ENCODE data around the gene NFKBIB.
"Not testable (repeated sequence)": the region's sequence is repeated elsewhere in the genome, so short reads cannot be mapped to it uniquely, and the experiment has no call there.

Gene NFKBIB

DNA sequence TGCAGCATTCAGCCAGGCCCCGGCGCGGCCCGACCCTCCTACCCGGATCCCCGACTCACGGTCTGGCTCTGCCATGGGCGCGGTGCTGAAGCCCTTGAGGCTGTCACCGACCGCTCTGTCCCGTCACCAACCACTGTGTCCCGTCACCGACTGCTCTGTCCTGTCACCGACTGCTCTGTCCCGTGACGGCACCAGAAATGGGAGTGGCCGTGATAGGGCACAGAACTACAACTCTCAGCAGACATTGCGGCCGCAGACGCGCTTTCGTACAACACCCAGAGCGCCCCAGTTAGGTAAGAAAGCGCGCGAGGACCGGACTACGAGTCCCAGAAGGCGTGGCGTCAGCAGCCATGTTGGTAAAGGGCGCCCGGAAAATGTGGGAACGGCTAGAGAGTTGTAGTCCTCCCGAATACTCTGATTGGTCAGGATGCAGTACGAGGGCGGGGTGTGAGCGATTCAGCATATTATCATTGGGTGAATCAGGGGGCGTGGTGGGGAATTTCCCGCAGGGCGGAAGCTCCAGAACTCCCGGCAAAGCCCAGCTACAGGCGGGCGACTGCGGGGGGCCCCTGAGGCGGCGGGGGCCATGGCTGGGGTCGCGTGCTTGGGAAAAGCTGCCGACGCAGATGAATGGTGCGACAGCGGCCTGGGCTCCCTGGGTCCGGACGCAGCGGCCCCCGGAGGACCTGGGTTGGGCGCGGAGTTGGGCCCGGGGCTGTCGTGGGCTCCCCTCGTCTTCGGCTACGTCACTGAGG, at the start of gene NFKBIB, which contains the start of gene SIRT2:
Gene NFKBIB (plus strand): TSS at position 523 of the 755 bp plus-strand sequence. CDS start 64 bp downstream, at position 587.
Gene SIRT2 (minus strand): TSS at position 172 of the 755 bp plus-strand sequence. CDS start 97 bp downstream, at position 75.
- peak; percentile 100 for DNase-seq

GRCh38 chr19:38850436-38850975, 49.3 kb upstream of the NFKBIB start:
- DNase-seq, result no peak

DNA sequence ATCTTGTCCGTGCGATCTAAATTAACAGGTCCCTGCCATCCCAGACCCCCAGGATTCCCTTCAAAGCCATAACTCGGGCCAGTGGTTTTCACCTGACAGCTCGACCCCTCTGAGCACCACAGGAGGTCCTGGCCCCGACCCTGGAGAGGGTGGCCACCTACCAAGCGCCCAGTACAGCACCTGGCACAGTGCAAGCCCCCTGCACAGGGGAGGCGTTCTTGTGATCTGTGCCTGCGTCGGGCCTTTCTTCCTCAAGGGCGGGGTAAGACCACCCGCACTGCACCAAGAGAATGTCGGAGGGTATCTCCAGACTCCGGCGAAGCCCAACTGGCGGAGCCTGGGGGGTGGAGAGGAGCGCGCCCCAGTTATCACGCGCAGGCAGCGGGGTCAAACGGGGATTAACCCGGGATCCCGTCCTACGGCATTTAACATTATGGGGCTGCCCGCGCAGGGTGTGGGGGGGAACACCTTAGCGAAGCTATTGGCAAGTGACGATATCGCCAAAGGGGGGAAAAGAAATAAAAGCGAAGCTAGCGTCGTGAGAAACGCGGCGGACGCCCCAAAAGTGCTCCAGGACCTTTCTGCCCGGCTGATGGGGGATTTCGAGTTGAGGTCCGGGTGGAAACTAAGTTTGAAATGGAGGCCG, 48.7 kb upstream of the NFKBIB start:
- no peak for DNase-seq

- peak; percentile 90 to 94 for DNase-seq
Measured at GRCh38 chr19:38851622-38852230, 48.0 kb upstream of the NFKBIB start.

DNA sequence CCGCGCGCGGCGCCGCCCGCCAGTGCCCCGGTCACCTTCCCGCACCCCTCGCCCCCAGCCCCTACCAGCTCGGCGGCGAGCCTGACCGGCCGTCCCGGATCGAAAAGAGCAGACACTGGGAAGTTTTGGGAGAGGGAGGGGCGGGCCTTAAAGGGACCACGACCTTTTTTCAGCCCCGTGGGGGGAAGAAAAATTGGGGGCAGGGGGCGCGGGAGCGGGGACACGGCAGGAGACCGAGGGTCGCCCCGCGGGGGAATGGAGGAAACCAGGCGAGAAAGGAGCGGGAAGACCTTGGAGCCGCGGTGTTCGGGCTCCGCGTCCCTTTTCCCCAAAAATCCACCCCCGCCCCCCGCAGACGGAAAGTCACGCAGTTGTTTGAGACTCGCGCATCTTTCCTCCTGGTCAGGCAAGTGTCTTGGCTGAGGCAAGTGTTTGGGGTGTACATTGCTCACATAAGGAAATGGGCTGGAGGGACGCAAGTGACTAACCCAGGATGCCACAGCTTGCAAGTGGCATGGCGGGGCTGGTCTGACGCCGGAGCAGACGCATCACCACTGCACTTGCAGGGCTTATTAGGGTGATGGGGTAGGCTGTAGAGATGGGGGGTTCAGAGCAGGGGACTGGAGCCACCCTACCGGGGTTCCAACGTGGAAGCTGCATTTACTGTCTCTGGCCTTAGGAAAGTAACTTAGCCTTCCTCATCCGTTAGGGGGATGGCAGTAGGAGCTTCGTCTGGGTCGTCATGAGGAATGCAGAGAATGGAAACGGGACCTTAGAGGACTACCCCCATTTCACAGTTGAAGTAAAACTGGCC, 47.3 kb upstream of the NFKBIB start:
- no peak for DNase-seq

DNA sequence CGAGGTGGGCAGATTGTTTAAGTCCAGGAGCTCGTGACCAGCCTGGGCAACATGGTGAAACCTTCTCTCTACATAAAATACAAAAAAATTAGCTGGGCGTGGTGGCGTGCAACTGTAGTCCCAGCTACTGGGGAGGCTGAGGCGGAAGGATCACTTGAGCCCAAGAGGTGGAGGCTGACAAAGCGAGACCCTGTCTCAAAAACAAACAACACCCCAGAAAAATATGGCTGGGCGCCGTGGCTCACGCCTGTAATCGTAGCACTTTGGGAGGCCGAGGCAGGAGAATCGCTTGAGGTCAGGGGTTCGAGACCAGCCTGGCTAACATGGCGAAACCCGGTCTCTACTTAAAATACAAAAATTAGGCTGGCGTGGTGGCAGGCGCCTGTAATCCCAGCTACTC, 46.6 kb upstream of the NFKBIB start:
- no peak for DNase-seq

GRCh38 chr19:38854961-38855360, 44.8 kb upstream of the NFKBIB start:
- not testable (repeated sequence) for DNase-seq

- not testable (repeated sequence) for DNase-seq
Measured at GRCh38 chr19:38855751-38856150, 44.0 kb upstream of the NFKBIB start.

- DNase-seq, result no peak
Measured at GRCh38 chr19:38856813-38857212, 43.0 kb upstream of the NFKBIB start.

- not testable (repeated sequence) for DNase-seq
Measured at GRCh38 chr19:38859631-38860204, 40.1 kb upstream of the NFKBIB start.

DNA sequence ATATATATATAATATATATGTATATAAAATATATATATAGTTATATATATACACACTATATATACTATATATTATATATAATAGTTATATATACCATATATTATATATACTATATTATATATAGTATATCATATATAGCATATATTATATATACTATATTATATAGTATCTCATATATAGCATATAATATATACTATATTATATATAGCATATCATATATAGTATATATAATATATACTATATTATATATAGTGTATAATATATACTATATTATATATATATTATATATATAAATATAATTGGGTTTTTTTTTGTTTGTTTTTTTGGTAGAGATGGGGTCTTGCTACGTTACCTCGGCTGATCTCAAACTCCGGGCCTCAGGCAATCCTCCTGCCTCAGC, 38.4 kb upstream of the NFKBIB start:
- no peak for DNase-seq

DNA sequence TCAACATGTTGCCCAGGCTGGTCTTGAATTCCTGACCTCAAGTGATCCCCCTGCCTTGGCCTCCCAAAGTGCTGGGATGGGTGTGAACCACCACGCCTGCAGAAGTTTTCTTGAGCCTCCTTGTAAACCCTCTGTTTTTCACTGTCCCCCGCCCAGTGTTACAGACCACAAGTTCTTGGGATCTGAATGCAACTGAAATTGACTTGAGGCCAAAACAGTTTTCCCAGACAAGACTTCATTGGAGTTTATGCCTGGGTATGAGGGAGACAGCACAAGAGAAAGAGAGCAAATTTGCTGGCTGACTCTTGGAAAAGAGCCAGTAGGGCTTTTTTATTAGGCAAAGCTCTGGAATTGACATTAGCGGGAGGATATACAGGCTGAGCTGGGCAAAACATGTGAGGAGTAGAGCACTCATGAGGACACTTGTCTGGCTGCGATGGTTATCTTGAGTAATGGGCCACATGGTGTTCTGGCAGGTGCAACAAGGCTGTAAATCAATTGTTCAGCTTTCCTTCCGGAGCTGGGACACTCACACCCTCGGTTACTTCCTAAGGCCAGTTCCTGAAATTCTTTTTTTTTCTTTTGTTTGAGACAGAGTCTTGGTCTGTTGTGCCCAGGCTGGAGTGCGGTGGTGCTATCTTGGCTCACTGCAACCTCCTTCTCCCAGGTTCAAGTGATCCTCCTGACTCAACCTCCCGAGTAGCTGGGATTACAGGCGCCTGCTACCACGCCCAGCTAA, 37.3 kb upstream of the NFKBIB start:
- DNase-seq, result no peak

GRCh38 chr19:38867171-38867780, 32.5 kb upstream of the NFKBIB start:
- DNase-seq, result no peak

DNA sequence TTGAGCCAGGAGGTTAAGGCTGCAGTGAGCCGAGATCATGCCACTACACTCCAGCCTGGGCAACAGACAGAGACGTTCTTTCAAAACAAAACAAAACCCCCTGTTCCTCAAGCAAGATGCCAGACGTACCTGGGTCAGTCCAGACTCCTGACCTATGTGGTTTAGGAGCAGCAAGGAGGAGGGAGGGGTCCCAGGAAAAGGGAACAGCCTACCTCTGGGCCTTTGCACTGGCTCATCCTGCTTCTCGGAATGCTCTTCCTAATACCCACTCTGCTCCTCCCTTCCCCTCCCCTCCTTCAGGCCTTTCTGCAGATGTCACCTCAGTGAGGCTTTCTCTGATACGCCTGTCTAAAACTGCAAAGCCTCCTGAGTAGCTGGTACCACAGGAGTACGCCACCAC, 31.2 kb upstream of the NFKBIB start:
- no peak for DNase-seq

GRCh38 chr19:38869160-38869835, 30.5 kb upstream of the NFKBIB start:
- DNase-seq, result no peak

DNA sequence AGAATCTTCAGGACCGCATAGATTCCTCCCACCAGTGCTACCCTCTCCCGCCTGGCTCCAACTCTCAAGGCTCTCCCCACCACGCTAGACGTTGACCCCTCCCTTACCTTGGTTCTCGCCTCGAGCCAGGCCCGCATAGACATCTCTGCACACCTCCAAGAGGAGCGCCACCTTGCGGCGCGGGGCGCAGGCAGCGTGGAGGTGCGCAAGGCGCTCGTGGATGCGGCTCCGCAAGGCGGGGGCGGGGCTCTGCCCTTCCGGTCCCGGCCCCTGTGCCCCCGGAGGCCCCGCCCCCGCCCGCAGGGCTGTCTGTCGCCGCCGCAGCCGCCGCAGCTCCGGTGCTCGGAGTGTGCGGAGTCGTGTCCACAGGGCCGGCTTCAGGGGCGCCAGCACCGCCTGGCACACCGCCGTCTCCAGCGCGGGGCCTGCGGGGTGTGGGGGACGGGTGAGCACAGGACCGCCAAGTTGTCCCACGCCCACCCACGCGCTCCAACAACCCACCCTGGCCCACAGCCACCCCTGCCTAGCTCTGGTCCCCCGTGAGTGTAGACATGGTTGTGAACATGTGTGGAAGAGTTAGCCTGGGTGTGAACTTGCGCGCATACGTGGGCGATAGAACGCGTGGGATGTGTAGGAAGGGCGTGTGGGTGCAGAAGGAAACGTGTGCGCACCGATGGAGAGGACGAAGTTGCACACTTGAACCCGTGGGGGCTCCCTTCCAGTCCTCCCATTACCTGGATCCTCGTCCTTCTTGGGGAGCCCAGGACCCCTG, 29.7 kb upstream of the NFKBIB start:
- peak; percentile 85 to 93 for DNase-seq

GRCh38 chr19:38870612-38871011, 29.2 kb upstream of the NFKBIB start:
- DNase-seq, result no peak

- not testable (repeated sequence) for DNase-seq
Measured at GRCh38 chr19:38873400-38873799, 26.4 kb upstream of the NFKBIB start.

GRCh38 chr19:38875656-38876395, 23.9 kb upstream of the NFKBIB start:
- DNase-seq, result no peak

Measured in NCI-H1930 (cell line).